Naive thymus-derived CD4-positive, alpha-beta T cell (primary cell): ENCODE measurements around the gene TSPYL2. TPM values are rescaled to one million over a fixed set of nuclear protein-coding genes. Genes with fewer than 3 reads are reported as not detected.

ENCODE experiments used
- ATAC-seq: fragments of 150-1000 bp; cut with Tn5 transposase; 2 replicates; pipeline ENCODE4 v1.10.0; 2021; ENCODE audit warnings: mild to moderate bottlenecking, moderate library complexity
- CTCF ChIA-PET: fragments of 350-600 bp; sonication (Branson Sonifier 250); formaldehyde crosslinking; loops from one replicate; lab custom pipeline; 2021; ENCODE audit warnings: antibody characterized with exemption; lab: Charles Lee
- POLR2A ChIA-PET: fragments of 350-600 bp; sonication (Branson Sonifier 250); formaldehyde crosslinking; loops from one replicate; lab custom pipeline; 2021; ENCODE audit warnings: antibody characterized with exemption, inconsistent platforms; lab: Charles Lee
- DNase-seq, 9 donors: peaks; one replicate each; pipeline versions ENCODE4 v3.0.0 to v3.0.0-alpha.2; 2020 to 2022; ENCODE audit warnings: mixed read lengths in 1 of 9
- H3K27ac ChIP-seq: one replicate; pipeline ENCODE4 v1.7.0; 2013; ENCODE audit warnings: mild to moderate bottlenecking, low read depth, low read length, moderate library complexity
- H3K27me3 ChIP-seq, 2 donors: one replicate each; pipeline ENCODE4 v1.7.0; 2013; ENCODE audit warnings: low read length in 2 of 2, mild to moderate bottlenecking in 2 of 2, moderate library complexity in 2 of 2; ENCODE audit not compliant: control insufficient read depth in 2 of 2, insufficient read depth in 2 of 2
- H3K36me3 ChIP-seq, 3 experiments: 1 replicate in 2 of 3; 2 replicates in 1 of 3; pipeline ENCODE4 v1.7.0; 2013; ENCODE audit warnings: low read length in 3 of 3, mild to moderate bottlenecking in 3 of 3, moderate library complexity in 1 of 3; ENCODE audit not compliant: insufficient read depth in 3 of 3, control insufficient read depth in 2 of 3
- H3K4me1 ChIP-seq, 2 donors: one replicate each; pipeline ENCODE4 v1.7.0; 2013; ENCODE audit warnings: low read length in 2 of 2, mild to moderate bottlenecking in 2 of 2, moderate library complexity in 1 of 2; ENCODE audit not compliant: control insufficient read depth in 2 of 2, insufficient read depth in 2 of 2
- H3K4me3 ChIP-seq: 2 replicates; pipeline ENCODE4 v1.7.0; 2013; ENCODE audit warnings: mild to moderate bottlenecking, low read length
- H3K9me3 ChIP-seq, 3 experiments: 1 replicate in 2 of 3; 2 replicates in 1 of 3; pipeline ENCODE4 v1.7.0; 2013; ENCODE audit warnings: low read length in 3 of 3; ENCODE audit not compliant: control insufficient read depth in 2 of 3
- H3K27ac Mint-ChIP-seq, 9 donors: one replicate each; pipeline ENCODE4 v1.8.0; 2020 to 2022; ENCODE audit warnings: mixed read lengths in 9 of 9, mild to moderate bottlenecking in 8 of 9, moderate library complexity in 5 of 9, inconsistent platforms in 2 of 9
- H3K27me3 Mint-ChIP-seq, 5 donors: one replicate each; pipeline ENCODE4 v1.8.0; 2021 to 2022; ENCODE audit warnings: mixed read lengths in 5 of 5, mild to moderate bottlenecking in 1 of 5
- H3K36me3 Mint-ChIP-seq, 5 donors: one replicate each; pipeline ENCODE4 v1.8.0; 2020 to 2022; ENCODE audit warnings: mixed read lengths in 5 of 5, mild to moderate bottlenecking in 3 of 5, inconsistent platforms in 1 of 5
- H3K4me1 Mint-ChIP-seq, 7 donors: one replicate each; pipeline ENCODE4 v1.8.0; 2020 to 2022; ENCODE audit warnings: mixed read lengths in 7 of 7, mild to moderate bottlenecking in 3 of 7, inconsistent platforms in 1 of 7
- H3K4me3 Mint-ChIP-seq, 10 donors: one replicate each; pipeline ENCODE4 v1.8.0; 2020 to 2022; ENCODE audit warnings: mild to moderate bottlenecking in 10 of 10, mixed read lengths in 10 of 10, moderate library complexity in 6 of 10, inconsistent platforms in 2 of 10
- H3K9me3 Mint-ChIP-seq, 11 donors: one replicate each; pipeline ENCODE4 v1.8.0; 2020 to 2022; ENCODE audit warnings: mixed read lengths in 11 of 11, mild to moderate bottlenecking in 4 of 11, inconsistent platforms in 1 of 11, moderate library complexity in 1 of 11
- intact Hi-C, 2 donors: fragments of 100-400 bp; cut with micrococcal nuclease; formaldehyde crosslinking; loops; one replicate each; pipeline ENCODE4 v1.15.1; 2023
- polyA plus RNA-seq, 2 donors: library from polyadenylated mRNA; unstranded; fragments of 300-500 nt; fragmentation: Illumina TruSeq; gene quantifications; one replicate each; pipeline ENCODE4 v1.2.3, GENCODE V29; 2021
- total RNA-seq, 6 experiments: library from RNA in 5 of 6; stranded (reverse) in 5 of 6; gene quantifications; 1 replicate in 5 of 6; 2 replicates in 1 of 6; pipeline ENCODE4 v1.2.3 and lab custom pipeline; 2021 to 2026

TSPYL2 gene
- total and polyA plus RNA-seq, 7 experiments from 2014 or later, result 21.9 to 239 (median 154) TPM

GRCh38 chrX:53084863-53085262, 2.7 kb downstream of the TSPYL2 start:
- Histone ChIP-seq H3K4me3 (no peak overlapping the region), H3K27me3 (no peaks in the 10 kb centered on the region), H3K36me3 (peaks cover 0 to 25% (median 5%) of the 10 kb centered on the region in 3 experiments), H3K9me3 (no peaks in the 10 kb centered on the region), H3K27ac (no peak overlapping the region), H3K4me1 (peaks cover 0 to 12% of the 10 kb centered on the region in 2 donors)
- no peak for ATAC-seq
- H3K4me3 Mint-ChIP-seq, result peak overlapping the region in 7 of 10 donors; percentile 45 to 95 (median 87)
- peaks cover 36 to 70% (median 58%) of the 10 kb centered on the region in 7 donors for H3K4me1 Mint-ChIP-seq
- no peak for DNase-seq
- peak overlapping the region in 5 of 9 donors; percentile 28 to 93 (median 55) for H3K27ac Mint-ChIP-seq
- intact Hi-C loops, result loop anchor here (5.0 to 10.0 kb wide), 2 partner anchors 600 to 1552 kb away; partner anchors contain the start of gene HUWE1 (in 1 of the 2)
- peaks cover 0 to 16% (median 0%) of the 10 kb centered on the region in 11 donors for H3K9me3 Mint-ChIP-seq
- ChIA-PET POLR2A (no interaction called here), CTCF (no interaction called here)
- peaks cover 0 to 3% (median 0%) of the 10 kb centered on the region in 5 donors for H3K27me3 Mint-ChIP-seq
- peaks cover 0 to 12% (median 6%) of the 10 kb centered on the region in 5 donors for H3K36me3 Mint-ChIP-seq

DNA sequence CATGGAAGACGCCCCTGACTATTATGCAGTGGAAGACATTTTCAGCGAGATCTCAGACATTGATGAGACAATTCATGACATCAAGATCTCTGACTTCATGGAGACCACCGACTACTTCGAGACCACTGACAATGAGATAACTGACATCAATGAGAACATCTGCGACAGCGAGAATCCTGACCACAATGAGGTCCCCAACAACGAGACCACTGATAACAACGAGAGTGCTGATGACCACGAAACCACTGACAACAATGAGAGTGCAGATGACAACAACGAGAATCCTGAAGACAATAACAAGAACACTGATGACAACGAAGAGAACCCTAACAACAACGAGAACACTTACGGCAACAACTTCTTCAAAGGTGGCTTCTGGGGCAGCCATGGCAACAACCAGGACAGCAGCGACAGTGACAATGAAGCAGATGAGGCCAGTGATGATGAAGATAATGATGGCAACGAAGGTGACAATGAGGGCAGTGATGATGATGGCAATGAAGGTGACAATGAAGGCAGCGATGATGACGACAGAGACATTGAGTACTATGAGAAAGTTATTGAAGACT, 3.6 kb downstream of the TSPYL2 start:
- no peak for ATAC-seq
- Histone ChIP-seq H3K36me3 (peaks cover 0 to 25% (median 5%) of the 10 kb centered on the region in 3 experiments), H3K27me3 (no peaks in the 10 kb centered on the region), H3K4me1 (peaks cover 0 to 12% of the 10 kb centered on the region in 2 donors), H3K4me3 (no peak overlapping the region), H3K9me3 (no peaks in the 10 kb centered on the region), H3K27ac (no peak overlapping the region)
- Mint-ChIP-seq H3K36me3 (peaks cover 0 to 12% (median 6%) of the 10 kb centered on the region in 5 donors), H3K4me1 (peaks cover 31 to 67% (median 58%) of the 10 kb centered on the region in 7 donors), H3K27ac (peak overlapping the region; percentile 32 to 93 (median 69)), H3K9me3 (peaks cover 0 to 16% (median 0%) of the 10 kb centered on the region in 11 donors), H3K4me3 (peak overlapping the region in 6 of 10 donors; percentile 0 to 49 (median 34)), H3K27me3 (peaks cover 0 to 3% (median 0%) of the 10 kb centered on the region in 5 donors)
- DNase-seq, result peak in 1 of 9 donors; percentile 23
- CTCF ChIA-PET, result no interaction called here
- POLR2A ChIA-PET, result no interaction called here
- intact Hi-C loops, result loop anchor here in 1 of 2 donors (10.0 kb wide), 1 partner anchor 599 kb away; the partner anchor contains the start of gene HUWE1

GRCh38 chrX:53086464-53086863, 4.3 kb downstream of the TSPYL2 start:
- H3K4me3 ChIP-seq, result no peak overlapping the region
- DNase-seq, result no peak
- peaks cover 0 to 25% (median 5%) of the 10 kb centered on the region in 3 experiments for H3K36me3 ChIP-seq
- ATAC-seq, result no peak
- H3K4me3 Mint-ChIP-seq, result peak overlapping the region in 3 of 10 donors; percentile 13 to 42 (median 30)
- peaks cover 0 to 12% of the 10 kb centered on the region in 2 donors for H3K4me1 ChIP-seq
- ChIA-PET POLR2A (no interaction called here), CTCF (no interaction called here)
- peaks cover 0 to 3% (median 0%) of the 10 kb centered on the region in 5 donors for H3K27me3 Mint-ChIP-seq
- H3K9me3 ChIP-seq, result no peaks in the 10 kb centered on the region
- intact Hi-C loops, result loop anchor here in 1 of 2 donors (10.0 kb wide), 1 partner anchor 598 kb away; the partner anchor contains the start of gene HUWE1
- H3K27ac Mint-ChIP-seq, result peak overlapping the region in 7 of 9 donors; percentile 47 to 93 (median 68)
- peaks cover 29 to 63% (median 57%) of the 10 kb centered on the region in 7 donors for H3K4me1 Mint-ChIP-seq
- peaks cover 0 to 16% (median 0%) of the 10 kb centered on the region in 11 donors for H3K9me3 Mint-ChIP-seq
- H3K36me3 Mint-ChIP-seq, result peaks cover 0 to 12% (median 6%) of the 10 kb centered on the region in 5 donors
- H3K27ac ChIP-seq, result no peak overlapping the region
- H3K27me3 ChIP-seq, result no peaks in the 10 kb centered on the region

- CTCF ChIA-PET, result no interaction called here
- H3K27me3 Mint-ChIP-seq, result no peaks in the 10 kb centered on the region
These were observed 5.2 kb downstream of the TSPYL2 start for GRCh38 chrX:53087388-53087831.

DNA sequence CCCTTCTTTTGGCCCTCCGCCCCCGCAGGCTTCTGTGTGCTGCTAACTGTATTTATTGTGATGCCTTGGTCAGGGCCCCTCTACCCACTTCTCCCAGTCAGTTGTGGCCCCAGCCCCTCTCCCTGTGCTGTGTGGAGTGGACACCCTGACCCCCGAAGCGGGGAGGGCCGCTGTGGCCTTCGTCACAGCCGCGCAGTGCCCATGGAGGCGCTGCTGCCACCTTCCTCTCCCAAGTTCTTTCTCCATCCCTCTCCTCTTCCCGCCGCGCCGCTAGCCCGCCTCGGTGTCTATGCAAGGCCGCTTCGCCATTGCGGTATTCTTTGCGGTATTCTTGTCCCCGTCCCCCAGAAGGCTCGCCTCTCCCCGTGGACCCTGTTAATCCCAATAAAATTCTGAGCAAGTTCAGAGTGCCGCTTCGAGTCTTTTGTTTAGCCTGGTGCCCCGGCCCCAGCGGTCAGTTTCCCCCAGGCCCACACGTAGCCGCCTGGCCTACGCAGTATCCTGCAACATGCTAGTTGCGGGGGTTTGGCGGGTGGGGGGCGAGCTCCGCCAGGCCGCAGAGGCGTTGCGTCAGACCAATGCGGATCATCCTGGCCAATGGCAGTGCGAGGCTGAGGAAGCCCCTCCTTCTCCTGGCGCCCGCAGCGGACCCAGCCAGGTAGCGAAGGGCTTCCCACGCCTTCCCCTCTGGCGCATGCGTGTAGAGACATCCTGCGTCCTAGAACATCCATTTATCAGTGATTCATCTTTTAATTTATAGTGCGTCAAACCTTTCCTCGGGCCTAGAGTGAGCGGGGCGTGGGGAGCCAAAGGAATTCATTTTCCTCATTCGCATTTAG, 6.2 kb downstream of the TSPYL2 start:
- peaks cover 0 to 11% of the 10 kb centered on the region in 2 donors for H3K4me1 ChIP-seq
- Mint-ChIP-seq H3K9me3 (peaks cover 0 to 10% (median 0%) of the 10 kb centered on the region in 11 donors), H3K4me3 (peak overlapping the region; percentile 91 to 99 (median 94)), H3K36me3 (peaks cover 0 to 11% (median 6%) of the 10 kb centered on the region in 5 donors), H3K27me3 (no peaks in the 10 kb centered on the region), H3K4me1 (peaks cover 25 to 58% (median 53%) of the 10 kb centered on the region in 7 donors), H3K27ac (peak overlapping the region; percentile 89 to 100 (median 99))
- DNase-seq (peak; percentile 50 to 89 (median 80)), ATAC-seq (peak; percentile 81)
- peak overlapping the region; percentile 94 for H3K27ac ChIP-seq
- H3K4me3 ChIP-seq, result peak overlapping the region; percentile 53
- ChIA-PET POLR2A (interaction anchor here (0.7 to 1.0 kb wide), 2 partner anchors 10 to 17 kb away, joined by 5 to 7 read pairs; no protein-coding TSS in a partner anchor), CTCF (interaction anchor here (2.5 kb wide), 1 partner anchor 17 kb away, joined by 21 read pairs; no protein-coding TSS in a partner anchor)
- peaks cover 0 to 20% (median 5%) of the 10 kb centered on the region in 3 experiments for H3K36me3 ChIP-seq
- H3K9me3 ChIP-seq, result no peaks in the 10 kb centered on the region
- intact Hi-C loops, result loop anchor here in 1 of 2 donors (10.0 kb wide), 1 partner anchor 596 kb away; the partner anchor contains the start of gene HUWE1
- H3K27me3 ChIP-seq, result no peaks in the 10 kb centered on the region

More at GRCh38 chrX:53087388-53087831, 5.2 kb downstream of the TSPYL2 start:
- peaks cover 0 to 12% of the 10 kb centered on the region in 2 donors for H3K4me1 ChIP-seq
- Mint-ChIP-seq H3K27ac (peak overlapping the region in 8 of 9 donors; percentile 76 to 100 (median 100)), H3K4me1 (peaks cover 29 to 63% (median 57%) of the 10 kb centered on the region in 7 donors), H3K4me3 (peak overlapping the region in 8 of 10 donors; percentile 15 to 99 (median 38)), H3K9me3 (peaks cover 0 to 13% (median 0%) of the 10 kb centered on the region in 11 donors), H3K36me3 (peaks cover 0 to 12% (median 6%) of the 10 kb centered on the region in 5 donors)
- intact Hi-C loops, result loop anchor here in 1 of 2 donors (10.0 kb wide), 1 partner anchor 597 kb away; the partner anchor contains the start of gene HUWE1
- POLR2A ChIA-PET, result no interaction called here
- no peak for ATAC-seq
- H3K9me3 ChIP-seq, result no peaks in the 10 kb centered on the region
- no peak for DNase-seq
- H3K27ac ChIP-seq, result peak overlapping the region; percentile 94
- peaks cover 0 to 24% (median 5%) of the 10 kb centered on the region in 3 experiments for H3K36me3 ChIP-seq
- H3K27me3 ChIP-seq, result no peaks in the 10 kb centered on the region
- no peak overlapping the region for H3K4me3 ChIP-seq
